HCT116 (cell line): ENCODE measurements around the gene SF1.

Experiments used
- CEBPB ChIP-seq: IDR thresholded peaks from 2 replicates; pipeline ENCODE4 v1.6.1; 2012; ENCODE audit warnings: low read depth
- EZH2phosphoT487 ChIP-seq: fragments of 200-600 bp; IDR thresholded peaks from 2 replicates; pipeline ENCODE4 v1.6.1; 2018; ENCODE audit warnings: antibody characterized with exemption, borderline replicate concordance
- POLR2A ChIP-seq: IDR thresholded peaks from 2 replicates; pipeline ENCODE4 v1.7.0; 2011; ENCODE audit warnings: borderline replicate concordance; ENCODE audit not compliant: insufficient read depth, insufficient read length; ENCODE audit errors: extremely low read depth
- POLR2AphosphoS5 ChIP-seq: IDR thresholded peaks from 2 replicates; pipeline ENCODE4 v1.6.1; 2011; ENCODE audit warnings: mild to moderate bottlenecking, low read depth, low read length, moderate library complexity
- TF ChIP-seq, protein P1 (sequence below), 3 experiments: fragments of 200-600 bp in 1 of 3; sonication (generic) in 1 of 3; IDR thresholded peaks in 2 of 3; conservative IDR thresholded peaks in 1 of 3; 2 replicates each; pipeline ENCODE4 v1.5.1; 2012 to 2017; ENCODE audit warnings: low read depth in 2 of 3, low read length in 2 of 3, antibody characterized with exemption in 1 of 3, borderline replicate concordance in 1 of 3, control low read depth in 1 of 3, mild to moderate bottlenecking in 1 of 3, mixed read lengths in 1 of 3, mixed run types in 1 of 3, moderate library complexity in 1 of 3; ENCODE audit not compliant: insufficient read depth in 1 of 3
- TF ChIP-seq, protein P2 (sequence below): IDR thresholded peaks from 2 replicates; pipeline ENCODE4 v1.6.1; 2011; ENCODE audit warnings: mild to moderate bottlenecking, low read length, moderate library complexity; ENCODE audit not compliant: insufficient replicate concordance; ENCODE audit errors: extremely low read depth
- TF ChIP-seq, protein P3 (sequence below): IDR thresholded peaks from 2 replicates; pipeline ENCODE4 v1.6.1; 2012; ENCODE audit warnings: low read depth

DNA sequence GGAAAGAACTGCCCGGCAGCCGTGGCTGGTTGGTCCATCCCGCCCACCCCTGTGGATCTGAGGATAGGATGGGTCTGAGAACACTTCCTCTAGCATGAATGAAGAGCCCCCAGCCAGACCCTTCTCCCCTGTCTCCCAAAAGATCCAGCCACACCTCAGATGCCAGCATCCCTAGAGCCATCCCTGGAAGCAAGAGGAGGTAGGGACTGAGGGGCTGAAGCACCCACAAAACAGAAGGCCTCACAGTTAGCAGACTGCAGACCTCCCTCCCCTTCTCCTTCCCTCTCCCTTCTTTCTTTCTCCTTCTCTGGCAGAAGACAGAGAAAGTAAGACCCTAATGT is 57.0 kb downstream of the SF1 start:
- TF ChIP-seq, protein P1, sequence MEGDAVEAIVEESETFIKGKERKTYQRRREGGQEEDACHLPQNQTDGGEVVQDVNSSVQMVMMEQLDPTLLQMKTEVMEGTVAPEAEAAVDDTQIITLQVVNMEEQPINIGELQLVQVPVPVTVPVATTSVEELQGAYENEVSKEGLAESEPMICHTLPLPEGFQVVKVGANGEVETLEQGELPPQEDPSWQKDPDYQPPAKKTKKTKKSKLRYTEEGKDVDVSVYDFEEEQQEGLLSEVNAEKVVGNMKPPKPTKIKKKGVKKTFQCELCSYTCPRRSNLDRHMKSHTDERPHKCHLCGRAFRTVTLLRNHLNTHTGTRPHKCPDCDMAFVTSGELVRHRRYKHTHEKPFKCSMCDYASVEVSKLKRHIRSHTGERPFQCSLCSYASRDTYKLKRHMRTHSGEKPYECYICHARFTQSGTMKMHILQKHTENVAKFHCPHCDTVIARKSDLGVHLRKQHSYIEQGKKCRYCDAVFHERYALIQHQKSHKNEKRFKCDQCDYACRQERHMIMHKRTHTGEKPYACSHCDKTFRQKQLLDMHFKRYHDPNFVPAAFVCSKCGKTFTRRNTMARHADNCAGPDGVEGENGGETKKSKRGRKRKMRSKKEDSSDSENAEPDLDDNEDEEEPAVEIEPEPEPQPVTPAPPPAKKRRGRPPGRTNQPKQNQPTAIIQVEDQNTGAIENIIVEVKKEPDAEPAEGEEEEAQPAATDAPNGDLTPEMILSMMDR (IDR thresholded peaks at IDR 0.05 in 2 of 3, conservative IDR thresholded peaks at IDR 0.05 in 1 of 3; ENCODE audit: borderline replicate concordance in 1 of 3, insufficient read depth in 1 of 3, low read depth in 2 of 3, low read length in 2 of 3): no peak
- TF ChIP-seq POLR2A: no peak
- TF ChIP-seq POLR2AphosphoS5: no peak
- TF ChIP-seq CEBPB: no peak
- no peak for TF ChIP-seq EZH2phosphoT487
- TF ChIP-seq, protein P2, sequence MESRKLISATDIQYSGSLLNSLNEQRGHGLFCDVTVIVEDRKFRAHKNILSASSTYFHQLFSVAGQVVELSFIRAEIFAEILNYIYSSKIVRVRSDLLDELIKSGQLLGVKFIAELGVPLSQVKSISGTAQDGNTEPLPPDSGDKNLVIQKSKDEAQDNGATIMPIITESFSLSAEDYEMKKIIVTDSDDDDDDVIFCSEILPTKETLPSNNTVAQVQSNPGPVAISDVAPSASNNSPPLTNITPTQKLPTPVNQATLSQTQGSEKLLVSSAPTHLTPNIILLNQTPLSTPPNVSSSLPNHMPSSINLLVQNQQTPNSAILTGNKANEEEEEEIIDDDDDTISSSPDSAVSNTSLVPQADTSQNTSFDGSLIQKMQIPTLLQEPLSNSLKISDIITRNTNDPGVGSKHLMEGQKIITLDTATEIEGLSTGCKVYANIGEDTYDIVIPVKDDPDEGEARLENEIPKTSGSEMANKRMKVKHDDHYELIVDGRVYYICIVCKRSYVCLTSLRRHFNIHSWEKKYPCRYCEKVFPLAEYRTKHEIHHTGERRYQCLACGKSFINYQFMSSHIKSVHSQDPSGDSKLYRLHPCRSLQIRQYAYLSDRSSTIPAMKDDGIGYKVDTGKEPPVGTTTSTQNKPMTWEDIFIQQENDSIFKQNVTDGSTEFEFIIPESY: no peak
- TF ChIP-seq, protein P3, sequence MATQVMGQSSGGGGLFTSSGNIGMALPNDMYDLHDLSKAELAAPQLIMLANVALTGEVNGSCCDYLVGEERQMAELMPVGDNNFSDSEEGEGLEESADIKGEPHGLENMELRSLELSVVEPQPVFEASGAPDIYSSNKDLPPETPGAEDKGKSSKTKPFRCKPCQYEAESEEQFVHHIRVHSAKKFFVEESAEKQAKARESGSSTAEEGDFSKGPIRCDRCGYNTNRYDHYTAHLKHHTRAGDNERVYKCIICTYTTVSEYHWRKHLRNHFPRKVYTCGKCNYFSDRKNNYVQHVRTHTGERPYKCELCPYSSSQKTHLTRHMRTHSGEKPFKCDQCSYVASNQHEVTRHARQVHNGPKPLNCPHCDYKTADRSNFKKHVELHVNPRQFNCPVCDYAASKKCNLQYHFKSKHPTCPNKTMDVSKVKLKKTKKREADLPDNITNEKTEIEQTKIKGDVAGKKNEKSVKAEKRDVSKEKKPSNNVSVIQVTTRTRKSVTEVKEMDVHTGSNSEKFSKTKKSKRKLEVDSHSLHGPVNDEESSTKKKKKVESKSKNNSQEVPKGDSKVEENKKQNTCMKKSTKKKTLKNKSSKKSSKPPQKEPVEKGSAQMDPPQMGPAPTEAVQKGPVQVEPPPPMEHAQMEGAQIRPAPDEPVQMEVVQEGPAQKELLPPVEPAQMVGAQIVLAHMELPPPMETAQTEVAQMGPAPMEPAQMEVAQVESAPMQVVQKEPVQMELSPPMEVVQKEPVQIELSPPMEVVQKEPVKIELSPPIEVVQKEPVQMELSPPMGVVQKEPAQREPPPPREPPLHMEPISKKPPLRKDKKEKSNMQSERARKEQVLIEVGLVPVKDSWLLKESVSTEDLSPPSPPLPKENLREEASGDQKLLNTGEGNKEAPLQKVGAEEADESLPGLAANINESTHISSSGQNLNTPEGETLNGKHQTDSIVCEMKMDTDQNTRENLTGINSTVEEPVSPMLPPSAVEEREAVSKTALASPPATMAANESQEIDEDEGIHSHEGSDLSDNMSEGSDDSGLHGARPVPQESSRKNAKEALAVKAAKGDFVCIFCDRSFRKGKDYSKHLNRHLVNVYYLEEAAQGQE: no peak
